AG04450 (cell line): Measurements from ENCODE around the gene TMEM255B. TPM values are rescaled to one million over a fixed set of nuclear protein-coding genes. Genes with fewer than 3 reads are reported as not detected.

Experiments used
- CTCF ChIA-PET: fragments of 300-600, 350-600 bp; formaldehyde crosslinking; extraction: SDS; loops from one replicate; lab custom pipeline; 2022; ENCODE audit warnings: antibody characterized with exemption, inconsistent platforms; lab: Charles Lee
- POLR2A ChIA-PET: fragments of 350-600 bp; formaldehyde crosslinking; extraction: SDS; loops from one replicate; lab custom pipeline; 2021; ENCODE audit warnings: antibody characterized with exemption, inconsistent platforms; lab: Yijun Ruan, JAX
- DNase-seq: peaks from one replicate; pipeline ENCODE4 v3.0.0-alpha.2; 2011; ENCODE audit warnings: low read depth, low spot score
- H3K27ac ChIP-seq: one replicate; pipeline ENCODE4 v1.5.1; 2012; ENCODE audit warnings: low read depth, low read length, control low read depth
- H3K27me3 ChIP-seq: one replicate; pipeline ENCODE4 v1.6.0; 2012; ENCODE audit warnings: low read length; ENCODE audit not compliant: control insufficient read depth, insufficient read depth
- H3K4me3 ChIP-seq: 2 replicates; pipeline ENCODE4 v1.5.1; 2011; ENCODE audit warnings: mild to moderate bottlenecking, low read depth, low read length, control low read depth
- H3K9me3 ChIP-seq: 2 replicates; pipeline ENCODE4 v1.5.1; 2012; ENCODE audit warnings: low read length; ENCODE audit not compliant: control insufficient read depth, insufficient read depth
- CTCF ChIP-seq: IDR thresholded peaks from 2 replicates; pipeline ENCODE4 v1.5.1; 2011; ENCODE audit warnings: low read depth, low read length, control low read depth, inconsistent platforms
- polyA plus RNA-seq: library from polyadenylated mRNA; depleted of rRNA; stranded (reverse); fragments of >200 nt; gene quantifications from 2 replicates; pipeline ENCODE4 v1.2.3, GENCODE V29; 2011

Gene TMEM255B
- polyA plus RNA-seq, 1 experiment, result 4.1 TPM

DNA sequence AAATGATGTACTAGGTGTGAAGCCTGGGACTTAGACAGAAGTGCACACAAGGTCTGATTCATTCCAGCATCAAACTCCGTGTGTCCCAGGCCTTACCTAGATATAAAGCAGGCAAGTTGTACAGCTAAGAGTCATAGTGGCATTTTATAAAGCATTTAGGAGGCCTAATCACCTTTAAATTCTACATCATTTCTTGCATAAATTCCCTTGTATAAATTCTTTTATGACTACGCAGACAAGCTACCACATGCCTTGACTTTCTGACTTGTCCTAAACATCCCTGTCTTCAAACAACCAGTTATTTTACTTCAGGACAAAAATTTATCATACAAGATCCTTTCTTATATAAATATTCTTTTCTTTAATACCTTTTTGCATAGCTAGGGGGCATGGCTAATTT is 22.5 kb downstream of the TMEM255B start:
- peaks cover 13% of the 10 kb centered on the region for H3K9me3 ChIP-seq
- H3K27ac ChIP-seq, result no peak overlapping the region
- CTCF ChIA-PET, result no interaction called here
- no peak for TF ChIP-seq CTCF
- POLR2A ChIA-PET, result no interaction called here
- peaks cover 7% of the 10 kb centered on the region for H3K27me3 ChIP-seq
- no peak overlapping the region for H3K4me3 ChIP-seq
- DNase-seq, result no peak

- Histone ChIP-seq H3K9me3 (peaks cover 12% of the 10 kb centered on the region), H3K27ac (no peak overlapping the region), H3K27me3 (peaks cover 7% of the 10 kb centered on the region), H3K4me3 (no peak overlapping the region)
- no peak for DNase-seq
- ChIA-PET CTCF (interaction anchor here (0.5 kb wide), 1 partner anchor 243 kb away, joined by 3 read pairs; no protein-coding TSS in a partner anchor), POLR2A (interaction anchor here (0.7 kb wide), 1 partner anchor 56 kb away, joined by 5 read pairs; no protein-coding TSS in a partner anchor)
- no peak for TF ChIP-seq CTCF
These were observed 23.4 kb downstream of the TMEM255B start for GRCh38 chr13:113782472-113782871.

- Histone ChIP-seq H3K27me3 (peaks cover 4% of the 10 kb centered on the region), H3K9me3 (peaks cover 8% of the 10 kb centered on the region), H3K4me3 (no peak overlapping the region), H3K27ac (no peak overlapping the region)
- POLR2A ChIA-PET, result interaction anchor here (0.7 kb wide), 1 partner anchor 57 kb away, joined by 5 read pairs; no protein-coding TSS in a partner anchor
- CTCF ChIA-PET, result no interaction called here
- DNase-seq, result no peak
- no peak for TF ChIP-seq CTCF
These were observed 24.3 kb downstream of the TMEM255B start for GRCh38 chr13:113783200-113783881.

DNA sequence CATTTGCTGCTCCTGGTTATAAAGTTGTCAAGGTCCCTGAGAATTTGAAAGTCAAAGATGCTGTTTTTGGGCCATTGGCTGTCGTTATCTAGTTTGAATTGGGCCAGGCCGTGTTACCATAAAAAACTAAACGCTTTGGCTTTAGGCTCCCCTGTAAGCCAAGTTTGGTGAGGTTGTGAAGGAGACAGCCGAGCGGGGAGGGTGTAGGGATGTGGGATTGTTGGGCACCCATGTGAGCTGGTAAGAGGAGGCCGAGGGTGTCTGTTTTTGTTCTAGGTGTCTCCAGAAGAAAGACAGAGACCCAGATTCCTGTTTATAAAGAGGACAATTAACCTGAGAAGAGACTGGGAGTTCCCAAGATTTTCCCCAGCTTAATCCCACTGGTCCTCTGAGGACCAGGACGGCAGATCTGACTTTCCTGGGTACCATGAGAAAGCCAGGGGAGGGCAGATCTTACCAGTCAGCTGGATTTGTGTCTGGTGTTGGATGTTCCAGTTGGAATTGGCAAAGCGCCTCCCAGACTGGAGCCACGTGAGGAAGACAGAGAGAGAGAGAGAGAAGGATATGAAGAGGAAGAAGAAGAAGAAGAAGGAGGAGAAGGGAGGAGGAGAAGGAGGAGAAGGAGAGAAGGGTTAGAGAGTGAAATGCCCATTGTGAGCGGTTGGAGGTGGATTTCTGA is 25.1 kb downstream of the TMEM255B start:
- DNase-seq, result no peak
- POLR2A ChIA-PET, result no interaction called here
- no peak for TF ChIP-seq CTCF
- Histone ChIP-seq H3K27ac (no peak overlapping the region), H3K4me3 (no peak overlapping the region), H3K27me3 (peaks cover 4% of the 10 kb centered on the region), H3K9me3 (peaks cover 8% of the 10 kb centered on the region)
- CTCF ChIA-PET, result no interaction called here

DNA sequence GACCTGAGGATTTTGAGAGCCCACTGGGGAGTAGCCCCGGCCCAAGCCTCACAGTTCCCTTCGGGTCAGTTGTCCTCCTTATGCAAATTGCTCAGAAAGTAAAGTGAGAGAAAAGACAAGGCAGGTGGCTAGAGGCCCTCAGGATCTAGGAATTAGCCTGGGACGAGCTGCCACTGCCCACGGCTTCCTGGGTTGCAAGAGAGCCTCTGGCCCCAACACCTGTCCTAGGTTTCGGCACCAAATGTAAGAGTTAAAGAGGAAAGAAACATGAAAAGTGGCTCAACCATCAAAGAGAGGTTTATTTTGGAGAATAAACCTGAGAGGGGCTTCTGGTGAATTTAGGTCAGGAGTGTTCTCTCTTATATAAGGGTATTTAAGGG is 25.6 kb downstream of the TMEM255B start:
- H3K27me3 ChIP-seq, result no peaks in the 10 kb centered on the region
- H3K4me3 ChIP-seq, result no peak overlapping the region
- no peak for TF ChIP-seq CTCF
- ChIA-PET CTCF (interaction anchor here (0.6 kb wide), 1 partner anchor 143 kb away, joined by 3 read pairs; no protein-coding TSS in a partner anchor), POLR2A (no interaction called here)
- DNase-seq, result no peak
- H3K27ac ChIP-seq, result no peak overlapping the region
- peaks cover 8% of the 10 kb centered on the region for H3K9me3 ChIP-seq
